ENCODE results near the gene TAF4.

Gene TAF4

GRCh38 chr20:61957961-61958715 lies 107.5 kb downstream of the TAF4 start:
- no peaks in the 10 kb centered on the region for H3K36me3 ChIP-seq
- H3K27ac ChIP-seq, result no peak overlapping the region
- peaks cover 25% of the 10 kb centered on the region for H3K27me3 ChIP-seq
- no peaks in the 10 kb centered on the region for H3K4me1 ChIP-seq (ENCODE audit: control insufficient read depth in 1 of 2, insufficient read depth in 1 of 2, low read depth in 1 of 2, low read length in 1 of 2)
- H3K9me3 ChIP-seq, result no peaks in the 10 kb centered on the region
- H3K4me3 ChIP-seq (ENCODE audit: low read depth in 1 of 2, low read length in 1 of 2), result no peak overlapping the region
- no peak for TF ChIP-seq CTCF (IDR thresholded peaks at IDR 0.05)

- H3K4me3 ChIP-seq (ENCODE audit: low read depth in 1 of 2, low read length in 1 of 2), result no peak overlapping the region
- TF ChIP-seq CTCF (IDR thresholded peaks at IDR 0.05), result no peak
- H3K27me3 ChIP-seq, result peaks cover 30% of the 10 kb centered on the region
- H3K36me3 ChIP-seq, result no peaks in the 10 kb centered on the region
- no peaks in the 10 kb centered on the region for H3K9me3 ChIP-seq
- H3K27ac ChIP-seq, result no peak overlapping the region
- H3K4me1 ChIP-seq (ENCODE audit: control insufficient read depth in 1 of 2, insufficient read depth in 1 of 2, low read depth in 1 of 2, low read length in 1 of 2), result no peaks in the 10 kb centered on the region
Observed at GRCh38 chr20:61956396-61957342, 109.0 kb downstream of the TAF4 start.

GRCh38 chr20:61955668-61956395 lies 109.8 kb downstream of the TAF4 start:
- no peak for TF ChIP-seq CTCF (IDR thresholded peaks at IDR 0.05)
- Histone ChIP-seq H3K9me3 (no peaks in the 10 kb centered on the region), H3K4me3 (ENCODE audit: low read depth in 1 of 2, low read length in 1 of 2) (no peak overlapping the region), H3K27me3 (peaks cover 30% of the 10 kb centered on the region), H3K36me3 (no peaks in the 10 kb centered on the region), H3K4me1 (ENCODE audit: control insufficient read depth in 1 of 2, insufficient read depth in 1 of 2, low read depth in 1 of 2, low read length in 1 of 2) (no peaks in the 10 kb centered on the region), H3K27ac (no peak overlapping the region)

GRCh38 chr20:61954276-61955021 lies 111.2 kb downstream of the TAF4 start:
- no peak for TF ChIP-seq CTCF (IDR thresholded peaks at IDR 0.05)
- Histone ChIP-seq H3K4me1 (ENCODE audit: control insufficient read depth in 1 of 2, insufficient read depth in 1 of 2, low read depth in 1 of 2, low read length in 1 of 2) (no peaks in the 10 kb centered on the region), H3K36me3 (no peaks in the 10 kb centered on the region), H3K4me3 (ENCODE audit: low read depth in 1 of 2, low read length in 1 of 2) (no peak overlapping the region), H3K27me3 (peaks cover 30% of the 10 kb centered on the region), H3K27ac (no peak overlapping the region), H3K9me3 (no peaks in the 10 kb centered on the region)

Data from neutrophil (primary cell).